PC-9 (cell line): ENCODE results near the gene DISC1. TPM values are rescaled to one million over a fixed set of nuclear protein-coding genes. Genes with fewer than 3 reads are reported as not detected.

ENCODE experiments used
- BruUV-seq: library from RNA; stranded (reverse); fragments of 400-500 nt; replicated peaks from 2 replicates; lab custom pipeline; 2021; lab: Mats Ljungman, UMichigan
- CTCF ChIA-PET: fragments of 300-600 bp; sonication (Branson Sonifier 250); formaldehyde crosslinking; loops from one replicate; lab custom pipeline; 2022; ENCODE audit warnings: antibody characterized with exemption; lab: Charles Lee
- POLR2A ChIA-PET: fragments of 300-600 bp; sonication (Branson Sonifier 250); formaldehyde crosslinking; loops from one replicate; lab custom pipeline; 2022; ENCODE audit warnings: antibody characterized with exemption; ENCODE audit not compliant: unreplicated experiment; lab: Charles Lee
- DNase-seq, 2 experiments: peaks; one replicate each; pipeline versions ENCODE4 v3.0.0 to v3.0.0-alpha.2; 2015 to 2022; ENCODE audit warnings: mixed read lengths in 1 of 2
- H2AFZ ChIP-seq: fragments of 200-600 bp; sonication (generic); 2 replicates; pipeline ENCODE4 v1.8.1; 2017; ENCODE audit warnings: antibody characterized with exemption
- H3F3A ChIP-seq: fragments of 200-600 bp; sonication (generic); 2 replicates; pipeline ENCODE4 v1.8.1; 2017; ENCODE audit warnings: antibody characterized with exemption, mild to moderate bottlenecking, low read depth; ENCODE audit not compliant: insufficient read depth
- H3K27ac ChIP-seq: fragments of 200-600 bp; sonication (generic); 2 replicates; pipeline ENCODE4 v1.6.1; 2016; ENCODE audit warnings: mixed run types
- H3K27me3 ChIP-seq: fragments of 200-600 bp; sonication (generic); 2 replicates; pipeline ENCODE4 v1.6.1; 2016; ENCODE audit warnings: low read depth, mixed run types; ENCODE audit not compliant: insufficient read depth
- H3K36me3 ChIP-seq: fragments of 200-600 bp; sonication (generic); 2 replicates; pipeline ENCODE4 v1.6.1; 2016; ENCODE audit warnings: low read depth, mixed run types
- H3K4me1 ChIP-seq: fragments of 200-600 bp; sonication (generic); replicated peaks from 2 replicates; pipeline ENCODE4 v1.6.1; 2016; ENCODE audit warnings: mixed run types; ENCODE audit not compliant: insufficient read depth
- H3K4me2 ChIP-seq: fragments of 200-600 bp; sonication (generic); 2 replicates; pipeline ENCODE4 v1.6.1; 2017; ENCODE audit warnings: mixed run types
- H3K4me3 ChIP-seq: fragments of 200-600 bp; sonication (generic); 2 replicates; pipeline ENCODE4 v1.6.1; 2016; ENCODE audit warnings: mixed run types
- H3K79me2 ChIP-seq: fragments of 200-600 bp; sonication (generic); 2 replicates; pipeline ENCODE4 v1.6.1; 2017; ENCODE audit warnings: low read depth, mixed run types
- H3K9me2 ChIP-seq: fragments of 200-600 bp; sonication (generic); 2 replicates; pipeline ENCODE4 v1.8.1; 2017; ENCODE audit warnings: mild to moderate bottlenecking; ENCODE audit not compliant: insufficient read depth
- H3K9me3 ChIP-seq: fragments of 200-600 bp; sonication (generic); 2 replicates; pipeline ENCODE4 v1.8.1; 2016; ENCODE audit warnings: low read depth; ENCODE audit not compliant: insufficient read depth
- H4K20me1 ChIP-seq: fragments of 200-600 bp; sonication (generic); 2 replicates; pipeline ENCODE4 v1.8.1; 2017; ENCODE audit not compliant: insufficient read depth
- EZH2 ChIP-seq: fragments of 200-600 bp; sonication (generic); IDR thresholded peaks from 2 replicates; pipeline ENCODE4 v1.8.0; 2017; ENCODE audit warnings: antibody characterized with exemption, low read depth
- intact Hi-C: fragments of 100-400 bp; cut with micrococcal nuclease; formaldehyde crosslinking; loops from one replicate; pipeline ENCODE4 v1.10.0; 2022; ENCODE audit not compliant: unreplicated experiment
- total RNA-seq: library from RNA; stranded (reverse); gene quantifications from 2 replicates; pipeline ENCODE4 v1.2.3, GENCODE V29; 2021
- TF ChIP-seq, protein P1 (sequence below): fragments of 200-600 bp; sonication (generic); conservative IDR thresholded peaks from 2 replicates; pipeline ENCODE4 v1.6.1; 2017; ENCODE audit warnings: mixed run types, antibody characterized with exemption, mild to moderate bottlenecking, moderate library complexity

Gene DISC1
- total RNA-seq, 1 experiment from 2014 or later = 7.4 TPM

DNA sequence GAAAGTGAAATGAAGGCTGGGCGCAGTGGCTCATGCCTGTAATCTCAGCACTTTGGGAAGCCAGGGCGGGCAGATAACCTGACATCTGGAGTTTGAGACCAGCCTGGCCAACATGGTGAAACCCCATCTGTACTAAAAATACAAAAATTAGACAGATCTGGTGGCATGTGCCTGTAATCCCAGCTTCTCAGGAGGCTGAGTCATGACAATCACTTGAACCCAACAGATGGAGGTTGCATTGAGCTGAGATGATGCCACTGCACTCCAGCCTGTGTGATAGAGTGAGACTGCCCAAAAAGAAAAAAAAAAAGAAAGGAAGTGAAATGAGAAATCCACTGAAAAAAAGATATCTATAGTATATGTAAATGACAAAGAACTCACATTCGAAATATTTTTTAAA is 439.9 kb downstream of the DISC1 start:
- POLR2A ChIA-PET = no interaction called here
- TF ChIP-seq EZH2 = no peak
- TF ChIP-seq, protein P1, sequence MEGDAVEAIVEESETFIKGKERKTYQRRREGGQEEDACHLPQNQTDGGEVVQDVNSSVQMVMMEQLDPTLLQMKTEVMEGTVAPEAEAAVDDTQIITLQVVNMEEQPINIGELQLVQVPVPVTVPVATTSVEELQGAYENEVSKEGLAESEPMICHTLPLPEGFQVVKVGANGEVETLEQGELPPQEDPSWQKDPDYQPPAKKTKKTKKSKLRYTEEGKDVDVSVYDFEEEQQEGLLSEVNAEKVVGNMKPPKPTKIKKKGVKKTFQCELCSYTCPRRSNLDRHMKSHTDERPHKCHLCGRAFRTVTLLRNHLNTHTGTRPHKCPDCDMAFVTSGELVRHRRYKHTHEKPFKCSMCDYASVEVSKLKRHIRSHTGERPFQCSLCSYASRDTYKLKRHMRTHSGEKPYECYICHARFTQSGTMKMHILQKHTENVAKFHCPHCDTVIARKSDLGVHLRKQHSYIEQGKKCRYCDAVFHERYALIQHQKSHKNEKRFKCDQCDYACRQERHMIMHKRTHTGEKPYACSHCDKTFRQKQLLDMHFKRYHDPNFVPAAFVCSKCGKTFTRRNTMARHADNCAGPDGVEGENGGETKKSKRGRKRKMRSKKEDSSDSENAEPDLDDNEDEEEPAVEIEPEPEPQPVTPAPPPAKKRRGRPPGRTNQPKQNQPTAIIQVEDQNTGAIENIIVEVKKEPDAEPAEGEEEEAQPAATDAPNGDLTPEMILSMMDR = no peak
- H3K27ac ChIP-seq = no peak overlapping the region
- H3K79me2 ChIP-seq = no peaks in the 10 kb centered on the region
- BruUV-seq = no TSS peak
- H3F3A ChIP-seq = no peaks in the 10 kb centered on the region
- no peak overlapping the region for H3K4me3 ChIP-seq
- H2AFZ ChIP-seq = no peak overlapping the region
- intact Hi-C loops = no loop called here
- no peaks in the 10 kb centered on the region for H4K20me1 ChIP-seq
- H3K9me2 ChIP-seq = no peaks in the 10 kb centered on the region
- H3K4me1 ChIP-seq = no peaks in the 10 kb centered on the region
- no peak for DNase-seq
- no peaks in the 10 kb centered on the region for H3K36me3 ChIP-seq
- CTCF ChIA-PET = no interaction called here
- no peaks in the 10 kb centered on the region for H3K9me3 ChIP-seq
- no peak overlapping the region for H3K4me2 ChIP-seq
- peaks cover 30% of the 10 kb centered on the region for H3K27me3 ChIP-seq

DNA sequence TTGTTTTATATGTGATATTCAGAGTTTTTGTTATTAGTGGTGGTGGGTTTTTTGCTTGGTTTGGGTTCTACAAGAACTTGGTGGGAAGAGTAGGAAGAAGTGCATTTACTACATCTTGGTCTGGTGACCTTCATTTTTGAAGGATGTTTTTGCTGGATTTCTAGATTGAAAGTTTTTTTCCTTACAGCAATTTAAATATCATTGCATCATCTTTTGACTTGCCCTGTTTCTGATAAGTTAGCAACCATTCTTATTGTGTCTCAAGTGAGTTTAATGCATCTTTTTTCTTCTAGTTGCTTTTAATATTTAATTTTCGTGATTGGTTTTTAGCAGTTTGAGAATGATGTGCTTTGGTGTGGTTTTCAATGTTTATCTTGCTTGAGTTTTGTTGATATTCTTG is 447.7 kb downstream of the DISC1 start:
- no peak overlapping the region for H3K27ac ChIP-seq
- H3K4me1 ChIP-seq = no peaks in the 10 kb centered on the region
- TF ChIP-seq, protein P1 = no peak
- TF ChIP-seq EZH2 = no peak
- H3K27me3 ChIP-seq = peaks cover 18% of the 10 kb centered on the region
- no peaks in the 10 kb centered on the region for H4K20me1 ChIP-seq
- CTCF ChIA-PET = no interaction called here
- BruUV-seq = no TSS peak
- no peak overlapping the region for H3K4me2 ChIP-seq
- no peak overlapping the region for H3K4me3 ChIP-seq
- POLR2A ChIA-PET = no interaction called here
- intact Hi-C loops = no loop called here
- DNase-seq = no peak
- no peak overlapping the region for H2AFZ ChIP-seq
- H3K79me2 ChIP-seq = no peaks in the 10 kb centered on the region
- no peaks in the 10 kb centered on the region for H3F3A ChIP-seq
- no peaks in the 10 kb centered on the region for H3K9me2 ChIP-seq
- H3K36me3 ChIP-seq = no peaks in the 10 kb centered on the region
- no peaks in the 10 kb centered on the region for H3K9me3 ChIP-seq

DNA sequence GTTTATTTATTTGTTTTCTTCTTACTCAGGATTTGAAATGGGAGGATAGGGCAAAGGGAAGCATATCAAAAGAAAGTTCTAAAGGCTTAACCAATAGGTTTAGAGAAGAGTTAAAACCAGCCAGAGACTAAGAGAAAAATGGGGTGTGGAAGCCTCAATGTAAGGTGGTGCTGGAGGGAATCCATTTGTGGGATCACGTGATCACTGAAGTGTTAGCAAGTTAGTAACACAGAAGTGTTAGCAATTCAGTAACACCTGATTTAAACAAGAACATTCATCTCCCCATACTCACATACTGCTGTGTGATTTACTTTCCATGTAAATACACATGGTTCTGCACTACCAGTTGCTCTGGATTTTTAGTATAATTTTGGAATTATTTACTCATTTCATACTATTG is 451.2 kb downstream of the DISC1 start:
- no peaks in the 10 kb centered on the region for H3K9me3 ChIP-seq
- H3K79me2 ChIP-seq = no peaks in the 10 kb centered on the region
- no TSS peak for BruUV-seq
- no peak for DNase-seq
- H2AFZ ChIP-seq = no peak overlapping the region
- no peak overlapping the region for H3K4me3 ChIP-seq
- peaks cover 10% of the 10 kb centered on the region; the same call in 1 of the 2 replicates for H3K27me3 ChIP-seq
- no peaks in the 10 kb centered on the region for H4K20me1 ChIP-seq
- no peaks in the 10 kb centered on the region for H3F3A ChIP-seq
- H3K36me3 ChIP-seq = no peaks in the 10 kb centered on the region
- no peak for TF ChIP-seq EZH2
- TF ChIP-seq, protein P1 = no peak
- no peaks in the 10 kb centered on the region for H3K9me2 ChIP-seq
- no peak overlapping the region for H3K27ac ChIP-seq
- H3K4me1 ChIP-seq = no peaks in the 10 kb centered on the region
- intact Hi-C loops = no loop called here
- ChIA-PET POLR2A (interaction anchor here (0.8 kb wide), 1 partner anchor 20 kb away, joined by 3 read pairs; no protein-coding TSS in a partner anchor), CTCF (interaction anchor here (0.8 kb wide), 1 partner anchor 84 kb away, joined by 3 read pairs; no protein-coding TSS in a partner anchor)
- no peak overlapping the region for H3K4me2 ChIP-seq
